Suprapubic skin (tissue), 4 donors: ENCODE results near the gene PEPD.

Source experiments
- EP300 ChIP-seq: sonication (generic); formaldehyde crosslinking; IDR thresholded peaks from one replicate; pipeline ENCODE4 v1.6.1; 2017; ENCODE audit warnings: antibody characterized with exemption
- POLR2A ChIP-seq, 2 donors: fragments of 450-650 bp; IDR thresholded peaks; one replicate each; pipeline ENCODE4 v1.6.1; 2017; ENCODE audit warnings: antibody characterized with exemption in 2 of 2, mild to moderate bottlenecking in 2 of 2, moderate library complexity in 2 of 2
- POLR2AphosphoS5 ChIP-seq, 3 donors: sonication (generic); formaldehyde crosslinking; IDR thresholded peaks; one replicate each; pipeline ENCODE4 v1.6.1; 2017; ENCODE audit warnings: antibody characterized with exemption in 3 of 3
- TF ChIP-seq, protein P1 (sequence below), 2 donors: fragments of 200-600 bp in 1 of 2; fragments of 450-650 bp in 1 of 2; sonication (generic) in 1 of 2; IDR thresholded peaks; one replicate each; pipeline ENCODE4 v1.5.1; 2016 to 2019; ENCODE audit warnings: antibody characterized with exemption in 2 of 2, mild to moderate bottlenecking in 1 of 2, moderate library complexity in 1 of 2

DNA sequence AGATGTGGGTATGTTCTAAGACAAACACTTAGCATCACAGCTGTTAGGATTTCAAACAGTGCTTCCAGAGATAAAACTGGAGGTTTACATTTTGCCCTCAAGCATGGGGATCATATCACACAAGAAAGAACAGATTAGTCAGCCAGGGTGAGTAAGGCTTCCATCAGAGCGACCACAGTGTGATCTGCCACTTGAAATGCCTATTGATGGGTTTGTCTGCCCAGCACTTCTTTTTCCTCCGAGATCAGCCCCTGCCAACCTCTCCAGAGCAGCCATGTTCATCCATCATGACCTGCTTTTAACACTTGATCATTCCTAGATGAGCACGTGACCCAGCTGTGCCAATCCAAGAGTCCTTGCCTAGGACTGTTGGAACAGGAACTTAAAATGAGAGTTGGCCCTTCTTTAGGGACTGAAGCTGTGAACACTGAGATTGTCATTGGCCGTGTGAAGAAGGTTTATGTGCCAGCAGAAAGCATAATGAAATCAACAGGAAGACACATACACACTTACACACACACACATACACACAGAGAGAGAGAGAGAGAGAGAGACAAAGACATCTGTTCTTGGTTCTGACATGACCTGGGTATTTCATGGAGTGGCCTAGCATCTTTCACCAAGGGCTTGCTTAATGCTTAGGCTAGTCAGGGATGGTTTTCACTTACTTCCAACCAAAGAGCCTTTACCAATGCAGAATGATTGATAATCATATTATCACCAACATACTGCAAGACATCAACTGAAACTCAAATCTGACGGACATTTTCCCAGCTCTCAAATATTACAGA, 153.3 kb downstream of the PEPD start:
- TF ChIP-seq POLR2AphosphoS5 (IDR thresholded peaks at IDR 0.05), result no peak
- TF ChIP-seq POLR2A (IDR thresholded peaks at IDR 0.05), result no peak
- TF ChIP-seq, protein P1, sequence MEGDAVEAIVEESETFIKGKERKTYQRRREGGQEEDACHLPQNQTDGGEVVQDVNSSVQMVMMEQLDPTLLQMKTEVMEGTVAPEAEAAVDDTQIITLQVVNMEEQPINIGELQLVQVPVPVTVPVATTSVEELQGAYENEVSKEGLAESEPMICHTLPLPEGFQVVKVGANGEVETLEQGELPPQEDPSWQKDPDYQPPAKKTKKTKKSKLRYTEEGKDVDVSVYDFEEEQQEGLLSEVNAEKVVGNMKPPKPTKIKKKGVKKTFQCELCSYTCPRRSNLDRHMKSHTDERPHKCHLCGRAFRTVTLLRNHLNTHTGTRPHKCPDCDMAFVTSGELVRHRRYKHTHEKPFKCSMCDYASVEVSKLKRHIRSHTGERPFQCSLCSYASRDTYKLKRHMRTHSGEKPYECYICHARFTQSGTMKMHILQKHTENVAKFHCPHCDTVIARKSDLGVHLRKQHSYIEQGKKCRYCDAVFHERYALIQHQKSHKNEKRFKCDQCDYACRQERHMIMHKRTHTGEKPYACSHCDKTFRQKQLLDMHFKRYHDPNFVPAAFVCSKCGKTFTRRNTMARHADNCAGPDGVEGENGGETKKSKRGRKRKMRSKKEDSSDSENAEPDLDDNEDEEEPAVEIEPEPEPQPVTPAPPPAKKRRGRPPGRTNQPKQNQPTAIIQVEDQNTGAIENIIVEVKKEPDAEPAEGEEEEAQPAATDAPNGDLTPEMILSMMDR (IDR thresholded peaks at IDR 0.05), result no peak
- TF ChIP-seq EP300, result no peak
